Fibroblast of villous mesenchyme (primary cell): ENCODE measurements around the gene CDH9. TPM values are rescaled to one million over a fixed set of nuclear protein-coding genes. Genes with fewer than 3 reads are reported as not detected.

Source experiments
- DNase-seq: peaks from one replicate; pipeline ENCODE4 v3.0.0-alpha.2; 2010; ENCODE audit warnings: low read depth
- H3K4me3 ChIP-seq: 2 replicates; pipeline ENCODE4 v1.5.1; 2011; ENCODE audit warnings: low read depth, mild to moderate bottlenecking, low read length
- total RNA-seq: library from RNA; depleted of rRNA; stranded (reverse); fragments of >200 nt; gene quantifications from 2 replicates; pipeline ENCODE4 v1.2.3, GENCODE V29; 2012
- TF ChIP-seq, protein P1 (sequence below): IDR thresholded peaks from 2 replicates; pipeline ENCODE4 v1.5.1; 2012; ENCODE audit warnings: low read depth, mild to moderate bottlenecking, low read length; ENCODE audit not compliant: insufficient read depth

Gene CDH9
- total RNA-seq, 1 donor = not detected

DNA sequence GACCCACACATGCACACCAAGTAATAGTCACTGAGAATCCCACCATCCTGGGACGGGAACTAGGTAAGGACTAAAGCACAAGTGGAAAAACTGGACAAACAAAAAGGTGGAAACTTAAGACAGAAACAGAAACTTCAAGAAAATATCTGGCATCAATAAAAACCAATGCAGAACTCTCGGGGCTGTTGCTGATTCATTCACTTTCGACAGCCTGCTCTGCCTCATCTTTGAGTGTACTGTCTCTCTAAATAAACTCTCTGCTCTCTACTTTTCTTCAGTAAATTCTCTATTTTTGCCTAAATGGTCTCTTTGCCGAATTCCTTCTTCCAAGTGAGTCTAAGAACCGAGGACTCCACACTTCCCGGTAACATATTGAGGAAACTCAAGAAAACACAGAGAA, 116.9 kb downstream of the CDH9 start:
- no peak for DNase-seq
- TF ChIP-seq, protein P1, sequence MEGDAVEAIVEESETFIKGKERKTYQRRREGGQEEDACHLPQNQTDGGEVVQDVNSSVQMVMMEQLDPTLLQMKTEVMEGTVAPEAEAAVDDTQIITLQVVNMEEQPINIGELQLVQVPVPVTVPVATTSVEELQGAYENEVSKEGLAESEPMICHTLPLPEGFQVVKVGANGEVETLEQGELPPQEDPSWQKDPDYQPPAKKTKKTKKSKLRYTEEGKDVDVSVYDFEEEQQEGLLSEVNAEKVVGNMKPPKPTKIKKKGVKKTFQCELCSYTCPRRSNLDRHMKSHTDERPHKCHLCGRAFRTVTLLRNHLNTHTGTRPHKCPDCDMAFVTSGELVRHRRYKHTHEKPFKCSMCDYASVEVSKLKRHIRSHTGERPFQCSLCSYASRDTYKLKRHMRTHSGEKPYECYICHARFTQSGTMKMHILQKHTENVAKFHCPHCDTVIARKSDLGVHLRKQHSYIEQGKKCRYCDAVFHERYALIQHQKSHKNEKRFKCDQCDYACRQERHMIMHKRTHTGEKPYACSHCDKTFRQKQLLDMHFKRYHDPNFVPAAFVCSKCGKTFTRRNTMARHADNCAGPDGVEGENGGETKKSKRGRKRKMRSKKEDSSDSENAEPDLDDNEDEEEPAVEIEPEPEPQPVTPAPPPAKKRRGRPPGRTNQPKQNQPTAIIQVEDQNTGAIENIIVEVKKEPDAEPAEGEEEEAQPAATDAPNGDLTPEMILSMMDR = no peak
- H3K4me3 ChIP-seq = no peak overlapping the region

DNA sequence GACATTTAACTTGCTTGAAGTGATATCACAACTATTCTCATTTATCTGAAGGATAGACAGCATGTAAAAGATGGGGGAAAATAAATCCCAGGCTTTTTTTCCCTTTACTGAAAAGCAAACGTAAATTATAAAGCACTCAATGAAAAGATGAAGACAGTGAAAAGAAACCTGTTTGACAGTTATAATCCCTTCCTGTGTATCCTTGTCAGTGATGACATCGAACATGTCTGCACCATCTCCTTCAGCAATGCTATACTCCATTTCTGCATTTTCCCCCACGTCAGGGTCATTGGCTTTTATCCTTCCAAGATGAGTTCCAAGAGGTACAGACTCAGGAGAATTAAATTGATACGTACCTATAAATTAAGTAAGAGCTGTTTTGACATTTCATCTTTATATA, 134.9 kb downstream of the CDH9 start:
- TF ChIP-seq, protein P1 = no peak
- no peak overlapping the region for H3K4me3 ChIP-seq
- DNase-seq = no peak

DNA sequence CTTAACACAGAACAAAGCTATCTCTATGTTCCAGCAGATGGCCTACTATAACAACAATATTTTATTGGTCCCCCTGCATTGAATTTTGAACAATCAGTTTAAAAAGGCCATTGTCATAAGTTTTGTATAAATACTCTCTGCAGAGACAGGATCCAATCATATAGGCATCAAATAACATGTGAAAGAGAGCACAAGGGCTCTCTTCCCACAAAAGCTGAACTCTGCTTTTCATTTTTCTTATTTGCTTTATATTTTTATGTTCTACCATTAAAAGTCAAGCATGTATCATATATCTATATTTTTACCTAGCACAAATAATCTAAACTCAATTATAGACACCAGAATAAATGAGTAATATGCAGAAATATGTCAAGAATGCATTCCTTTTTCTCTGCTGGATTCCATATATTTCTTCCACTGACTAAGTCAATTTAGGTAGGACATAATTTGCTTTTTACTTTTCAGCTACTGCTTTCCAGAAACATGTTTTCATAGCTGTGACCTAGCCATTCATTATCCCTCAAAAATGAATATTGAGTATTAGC, 143.6 kb downstream of the CDH9 start:
- no peak for DNase-seq
- no peak overlapping the region for H3K4me3 ChIP-seq
- TF ChIP-seq, protein P1 = no peak

DNA sequence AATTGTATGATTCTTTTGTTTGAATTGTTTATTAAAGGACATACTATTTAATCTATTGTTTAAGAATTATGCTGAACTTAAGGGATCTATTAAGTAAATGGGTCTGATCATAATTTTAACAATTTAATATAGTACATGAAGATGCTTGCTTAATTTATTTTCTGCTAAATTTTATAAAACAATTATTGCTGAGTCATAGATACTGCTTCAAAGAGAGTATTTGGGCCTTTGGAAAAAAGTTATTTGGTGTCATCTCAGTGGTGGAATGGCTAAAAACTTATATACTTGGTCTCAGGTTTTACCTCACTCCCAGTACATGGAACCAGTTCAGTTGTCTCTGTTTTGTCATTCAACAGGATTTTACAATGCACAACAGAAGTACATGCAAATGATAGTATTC, 145.3 kb downstream of the CDH9 start:
- no peak for DNase-seq
- TF ChIP-seq, protein P1 = no peak
- H3K4me3 ChIP-seq = no peak overlapping the region

DNA sequence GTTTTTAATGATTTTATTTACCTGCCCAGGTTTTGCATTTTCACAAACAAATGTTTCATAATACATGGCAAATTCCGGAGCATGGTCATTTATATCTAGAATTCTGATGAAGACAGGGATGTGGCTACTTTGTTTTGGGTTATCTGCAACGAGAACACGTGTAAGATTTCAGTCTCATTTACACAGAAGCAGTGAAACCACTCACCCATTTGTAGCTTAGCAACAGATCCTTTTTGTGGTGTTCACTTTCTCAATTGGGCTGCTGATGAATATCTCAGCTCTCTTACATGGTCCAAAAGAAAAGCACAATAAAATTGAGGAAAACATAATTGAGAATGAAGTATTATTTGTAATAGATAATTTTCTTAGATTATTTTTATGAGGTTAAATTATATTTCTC, 148.6 kb downstream of the CDH9 start:
- DNase-seq = no peak
- H3K4me3 ChIP-seq = no peak overlapping the region
- TF ChIP-seq, protein P1 = no peak

DNA sequence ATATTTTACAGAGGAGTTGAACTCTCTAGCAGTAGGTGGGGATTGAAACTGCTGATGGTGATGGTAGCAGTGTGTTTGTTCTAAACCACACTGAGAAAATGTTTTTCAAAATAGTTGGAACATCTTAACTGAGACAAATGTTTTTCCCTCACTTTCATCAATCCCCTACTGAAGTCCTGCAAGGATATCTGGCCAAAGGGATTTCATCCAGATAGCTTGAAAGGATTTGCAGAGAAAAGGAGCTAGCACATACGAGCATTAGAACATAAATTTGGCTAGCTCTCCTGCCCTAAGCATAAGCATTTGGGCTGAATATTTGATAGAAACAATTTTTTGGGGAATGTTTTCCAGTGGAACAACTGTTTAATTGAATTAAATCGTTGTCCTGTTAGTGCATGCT, 153.9 kb downstream of the CDH9 start:
- DNase-seq = no peak
- TF ChIP-seq, protein P1 = no peak
- H3K4me3 ChIP-seq = no peak overlapping the region

DNA sequence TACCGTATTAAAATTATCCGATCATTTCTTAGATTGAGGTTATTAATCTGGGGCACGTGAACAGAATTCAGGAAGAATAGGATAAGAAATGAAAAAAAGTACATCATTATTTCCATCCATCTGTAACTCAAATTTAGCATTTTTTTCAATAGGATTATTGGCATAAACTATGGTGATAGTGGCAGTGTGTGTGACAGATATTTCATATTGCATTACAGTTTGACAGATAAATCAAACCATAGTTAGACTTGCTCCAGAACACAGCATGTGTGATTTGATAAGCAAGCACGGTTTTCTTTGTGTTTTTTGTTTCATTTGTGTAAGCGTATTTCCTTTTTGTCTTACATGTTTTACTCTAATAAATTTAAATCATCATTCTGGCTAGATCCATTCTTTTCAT, 155.0 kb downstream of the CDH9 start:
- no peak overlapping the region for H3K4me3 ChIP-seq
- TF ChIP-seq, protein P1 = no peak
- no peak for DNase-seq
